GM06990 (cell line): ENCODE measurements around the gene PTPRD.

Experiments
- DNase-seq: peaks from one replicate; pipeline ENCODE4 v3.0.0-alpha.2; 2011; ENCODE audit not compliant: insufficient read length; ENCODE audit errors: extremely low read depth
- H3K27me3 ChIP-seq: replicated peaks from 2 replicates; pipeline ENCODE4 v1.6.0; 2011; ENCODE audit warnings: low read length; ENCODE audit not compliant: control insufficient read depth, insufficient read depth
- H3K36me3 ChIP-seq: 2 replicates; pipeline ENCODE4 v1.5.1; 2011; ENCODE audit warnings: low read length; ENCODE audit not compliant: control insufficient read depth, insufficient read depth
- H3K4me3 ChIP-seq: replicated peaks from 2 replicates; pipeline ENCODE4 v1.5.1; 2011; ENCODE audit warnings: low read depth, mild to moderate bottlenecking, control low read depth, low read length
- CTCF ChIP-seq: IDR thresholded peaks from 2 replicates; pipeline ENCODE4 v1.5.1; 2011; ENCODE audit warnings: low read length, control low read depth, mild to moderate bottlenecking, inconsistent platforms; ENCODE audit not compliant: insufficient read depth, poor library complexity, severe bottlenecking

PTPRD gene

GRCh38 chr9:10614196-10614800 lies 1.5 kb upstream of the PTPRD start:
- Histone ChIP-seq H3K4me3 (no peak overlapping the region), H3K36me3 (no peaks in the 10 kb centered on the region), H3K27me3 (no peaks in the 10 kb centered on the region)
- no peak for DNase-seq
- TF ChIP-seq CTCF: no peak

- no peaks in the 10 kb centered on the region for H3K27me3 ChIP-seq
- H3K4me3 ChIP-seq: no peak overlapping the region
- no peak for DNase-seq
- no peak for TF ChIP-seq CTCF
- H3K36me3 ChIP-seq: no peaks in the 10 kb centered on the region
These were observed 617 bp upstream of the PTPRD start for GRCh38 chr9:10613419-10613818.

- H3K4me3 ChIP-seq: no peak overlapping the region
- no peaks in the 10 kb centered on the region for H3K27me3 ChIP-seq
- no peaks in the 10 kb centered on the region for H3K36me3 ChIP-seq
- DNase-seq: no peak
- TF ChIP-seq CTCF: no peak
These were observed 7.4 kb downstream of the PTPRD start for GRCh38 chr9:10605388-10605787.

GRCh38 chr9:10604927-10605326 lies 7.9 kb downstream of the PTPRD start:
- TF ChIP-seq CTCF: no peak
- no peaks in the 10 kb centered on the region for H3K27me3 ChIP-seq
- DNase-seq: no peak
- H3K36me3 ChIP-seq: no peaks in the 10 kb centered on the region
- H3K4me3 ChIP-seq: no peak overlapping the region

GRCh38 chr9:10597801-10598200 lies 15.0 kb downstream of the PTPRD start:
- DNase-seq: no peak
- Histone ChIP-seq H3K36me3 (no peaks in the 10 kb centered on the region), H3K27me3 (no peaks in the 10 kb centered on the region), H3K4me3 (no peak overlapping the region)
- TF ChIP-seq CTCF: no peak

GRCh38 chr9:10594482-10594881 lies 18.3 kb downstream of the PTPRD start:
- no peak for TF ChIP-seq CTCF
- no peak for DNase-seq
- Histone ChIP-seq H3K36me3 (no peaks in the 10 kb centered on the region), H3K4me3 (no peak overlapping the region), H3K27me3 (no peaks in the 10 kb centered on the region)
